H1 (cell line): Measurements from ENCODE around the gene ARHGAP25. TPM values are rescaled to one million over a fixed set of nuclear protein-coding genes. Genes with fewer than 3 reads are reported as not detected.

Experiments
- CTCF ChIA-PET: fragments of 300-600 bp; sonication (Branson Sonifier 250); formaldehyde crosslinking; loops from one replicate; lab custom pipeline; 2021; ENCODE audit not compliant: partially characterized antibody; lab: Charles Lee
- POLR2A ChIA-PET: fragments of 300-600 bp; sonication (Branson Sonifier 250); formaldehyde crosslinking; loops from one replicate; lab custom pipeline; 2021; ENCODE audit warnings: inconsistent platforms; ENCODE audit not compliant: partially characterized antibody; lab: Charles Lee
- DNase-seq, 2 experiments: peaks; one replicate each; pipeline versions ENCODE4 v3.0.0 to v3.0.0-alpha.2; 2010 to 2022; ENCODE audit warnings: low spot score in 2 of 2, low read depth in 1 of 2, mixed read lengths in 1 of 2
- FAIRE-seq: peaks from 2 replicates; lab custom pipeline; 2011; peaks lifted over from hg19 to GRCh38; lab: Jason Lieb, UNC
- H2AFZ ChIP-seq: 2 replicates; pipeline ENCODE4 v1.8.1; 2012; ENCODE audit warnings: low read length, inconsistent platforms
- H2AK5ac ChIP-seq: 2 replicates; pipeline ENCODE4 v1.6.1; 2013; ENCODE audit warnings: low read depth, low read length
- H2BK120ac ChIP-seq: replicated peaks from 2 replicates; pipeline ENCODE3; 2013; ENCODE audit warnings: low read depth, low read length, inconsistent platforms
- H2BK12ac ChIP-seq: 2 replicates; pipeline ENCODE4 v1.6.1; 2013; ENCODE audit warnings: low read depth, low read length
- H2BK15ac ChIP-seq: 2 replicates; pipeline ENCODE4 v1.6.1; 2013; ENCODE audit warnings: low read length
- H2BK20ac ChIP-seq: 2 replicates; pipeline ENCODE4 v1.6.1; 2013; ENCODE audit warnings: low read length
- H2BK5ac ChIP-seq: 2 replicates; pipeline ENCODE4 v1.6.1; 2013; ENCODE audit warnings: low read depth, low read length
- H3K14ac ChIP-seq: 2 replicates; pipeline ENCODE4 v1.6.1; 2013; ENCODE audit warnings: inconsistent platforms; ENCODE audit not compliant: insufficient read length
- H3K18ac ChIP-seq: 2 replicates; pipeline ENCODE4 v1.6.1; 2013; ENCODE audit warnings: low read length; ENCODE audit errors: extremely low read depth
- H3K23ac ChIP-seq: 2 replicates; pipeline ENCODE4 v1.6.1; 2013; ENCODE audit warnings: inconsistent platforms; ENCODE audit not compliant: insufficient read length
- H3K23me2 ChIP-seq: 2 replicates; pipeline ENCODE4 v1.6.1; 2013; ENCODE audit warnings: low read depth, low read length
- H3K27ac ChIP-seq: 2 replicates; pipeline ENCODE4 v1.6.1; 2011; ENCODE audit warnings: low read depth, low read length, inconsistent platforms
- H3K27me3 ChIP-seq, 4 experiments: replicated peaks in 1 of 4; 1 replicate in 1 of 4; 2 replicates in 3 of 4; pipeline versions ENCODE4 v1.6.1 to v1.8.1; 2011 to 2013; ENCODE audit warnings: low read length in 3 of 4, mild to moderate bottlenecking in 3 of 4, inconsistent platforms in 2 of 4, mixed read lengths in 2 of 4, moderate library complexity in 1 of 4; ENCODE audit not compliant: control insufficient read depth in 3 of 4, insufficient read depth in 3 of 4; ENCODE audit errors: extremely low read depth in 1 of 4
- H3K36me3 ChIP-seq, 4 experiments: 2 replicates each; pipeline versions ENCODE4 v1.6.1 to v1.8.1; 2011 to 2013; ENCODE audit warnings: mild to moderate bottlenecking in 4 of 4, low read length in 3 of 4, moderate library complexity in 2 of 4, control low read depth in 1 of 4, inconsistent platforms in 1 of 4; ENCODE audit not compliant: insufficient read depth in 4 of 4, control insufficient read depth in 2 of 4
- H3K4ac ChIP-seq: replicated peaks from 2 replicates; pipeline ENCODE3; 2013; ENCODE audit warnings: low read length, low read depth, mixed read lengths, inconsistent platforms; ENCODE audit not compliant: insufficient read length
- H3K4me1 ChIP-seq, 4 experiments: replicated peaks in 1 of 4; 1 replicate in 1 of 4; 2 replicates in 3 of 4; pipeline versions ENCODE4 v1.6.1 to v1.8.1; 2011 to 2013; ENCODE audit warnings: low read length in 3 of 4, inconsistent platforms in 2 of 4, mixed read lengths in 1 of 4; ENCODE audit not compliant: insufficient read depth in 4 of 4, control insufficient read depth in 3 of 4
- H3K4me2 ChIP-seq, 2 experiments: 2 replicates each; pipeline versions ENCODE4 v1.6.1 to v1.8.1; 2011 to 2013; ENCODE audit warnings: low read depth in 2 of 2, low read length in 2 of 2, control low read depth in 1 of 2, inconsistent platforms in 1 of 2, mild to moderate bottlenecking in 1 of 2; ENCODE audit not compliant: insufficient read depth in 1 of 2
- H3K4me3 ChIP-seq, 4 experiments: fragments of 200-600, 300-600 bp in 1 of 4; sonication (generic), shearing (Covaris generic), sonication (Bioruptor Twin) in 1 of 4; 2 replicates each; pipeline versions ENCODE4 v1.5.1 to v1.8.1; 2011 to 2016; ENCODE audit warnings: low read length in 4 of 4, low read depth in 3 of 4, control low read depth in 2 of 4, inconsistent platforms in 2 of 4, mild to moderate bottlenecking in 2 of 4, mixed read lengths in 1 of 4, moderate library complexity in 1 of 4; ENCODE audit not compliant: insufficient read depth in 2 of 4; ENCODE audit errors: extremely low read depth in 1 of 4
- H3K56ac ChIP-seq: replicated peaks from 2 replicates; pipeline ENCODE3; 2013; ENCODE audit warnings: low read depth, mild to moderate bottlenecking, mixed read lengths, low read length, inconsistent platforms; ENCODE audit not compliant: insufficient read length
- H3K79me1 ChIP-seq: 2 replicates; pipeline ENCODE4 v1.6.1; 2013; ENCODE audit warnings: low read depth, low read length, control low read depth
- H3K79me2 ChIP-seq, 2 experiments: 2 replicates each; pipeline versions ENCODE4 v1.6.1 to v1.8.1; 2012 to 2013; ENCODE audit warnings: low read length in 2 of 2, mild to moderate bottlenecking in 2 of 2, inconsistent platforms in 1 of 2; ENCODE audit not compliant: insufficient read depth in 2 of 2, control insufficient read depth in 1 of 2
- H3K9ac ChIP-seq, 4 experiments: replicated peaks in 1 of 4; 1 replicate in 1 of 4; 2 replicates in 3 of 4; pipeline versions ENCODE4 v1.6.1 to v1.8.1; 2011 to 2013; ENCODE audit warnings: low read depth in 3 of 4, low read length in 3 of 4, control low read depth in 2 of 4, mild to moderate bottlenecking in 2 of 4, moderate library complexity in 2 of 4, inconsistent platforms in 1 of 4; ENCODE audit errors: extremely low read depth in 1 of 4
- H3K9me3 ChIP-seq, 2 experiments: 2 replicates each; pipeline versions ENCODE4 v1.6.1 to v1.8.1; 2012 to 2013; ENCODE audit warnings: mild to moderate bottlenecking in 2 of 2, moderate library complexity in 2 of 2, control low read depth in 1 of 2, inconsistent platforms in 1 of 2, low read depth in 1 of 2, low read length in 1 of 2, mixed read lengths in 1 of 2; ENCODE audit not compliant: insufficient read depth in 2 of 2
- H4K20me1 ChIP-seq, 2 experiments: replicated peaks in 1 of 2; 2 replicates each; pipeline versions ENCODE3 to v1.8.1; 2011 to 2013; ENCODE audit warnings: inconsistent platforms in 2 of 2, low read length in 2 of 2, mild to moderate bottlenecking in 1 of 2; ENCODE audit not compliant: insufficient read depth in 2 of 2, control insufficient read depth in 1 of 2
- H4K5ac ChIP-seq: 2 replicates; pipeline ENCODE4 v1.6.1; 2013; ENCODE audit warnings: low read length, low read depth, mixed read lengths, inconsistent platforms; ENCODE audit not compliant: insufficient read length
- H4K8ac ChIP-seq: 2 replicates; pipeline ENCODE4 v1.8.0; 2013; ENCODE audit warnings: mild to moderate bottlenecking, moderate library complexity, low read length, inconsistent platforms; ENCODE audit not compliant: insufficient read depth; ENCODE audit errors: extremely low read depth
- H4K91ac ChIP-seq: replicated peaks from 2 replicates; pipeline ENCODE3; 2013; ENCODE audit warnings: low read length, mixed read lengths, inconsistent platforms; ENCODE audit not compliant: insufficient read length
- NRF1 ChIP-seq: IDR thresholded peaks from 2 replicates; pipeline ENCODE4 v1.6.1; 2011; ENCODE audit warnings: mild to moderate bottlenecking, low read depth, low read length, improper control_type of control experiment
- POLR2A ChIP-seq, 2 experiments: IDR thresholded peaks; 1 replicate in 1 of 2; 2 replicates in 1 of 2; pipeline ENCODE4 v1.6.1; 2011; ENCODE audit warnings: low read depth in 2 of 2, low read length in 2 of 2, mild to moderate bottlenecking in 2 of 2; ENCODE audit errors: control extremely low read depth in 1 of 2
- RXRA ChIP-seq: IDR thresholded peaks from 2 replicates; pipeline ENCODE4 v1.6.1; 2011; ENCODE audit warnings: low read depth, mild to moderate bottlenecking, low read length, moderate library complexity; ENCODE audit not compliant: insufficient read depth
- WGBS, 2 experiments: shearing (Covaris generic) in 1 of 2; methylation state at CpG; one replicate each; pipeline versions ENCODE4 v1.1.6 to v1.1.7; 2013 to 2015; ENCODE audit warnings: low lambda C conversion rate in 2 of 2, mixed read lengths in 2 of 2, inconsistent platforms in 1 of 2, low coverage in 1 of 2, missing lambda C conversion rate in 1 of 2; ENCODE audit not compliant: insufficient replicate concordance in 2 of 2, insufficient coverage in 1 of 2, insufficient read length in 1 of 2; ENCODE audit errors: extremely low coverage in 1 of 2, missing lambda C conversion rate in 1 of 2; 5-methylcytosine and 5-hydroxymethylcytosine counted together
- polyA plus RNA-seq, 7 experiments: library from polyadenylated mRNA; depleted of rRNA in 3 of 7; stranded (reverse) in 5 of 7; unstranded in 2 of 7; fragments of >200 nt in 5 of 7; fragments of 200-250 nt in 2 of 7; gene quantifications; 1 replicate in 5 of 7; 2 replicates in 1 of 7; 4 replicates in 1 of 7; pipeline versions ENCODE4 v1.2.1 to v1.2.3, GENCODE V29; 2011 to 2013; ENCODE audit warnings: missing spikeins in 2 of 7, mixed read lengths in 2 of 7
- total RNA-seq: library from RNA; stranded (reverse); fragmentation: NEBNext Ultra II Directional; extraction: Animal tissue kit (Norgen Biotek cat#: 25700); gene quantifications from 2 replicates; pipeline ENCODE4 v1.2.1, GENCODE V29; 2021

Gene ARHGAP25
- total and polyA plus RNA-seq, 2 of the 8 experiments (the other 6 are each of a cell fraction or from before 2014, with no cell fraction given): 1.00 to 1.2 TPM

DNA sequence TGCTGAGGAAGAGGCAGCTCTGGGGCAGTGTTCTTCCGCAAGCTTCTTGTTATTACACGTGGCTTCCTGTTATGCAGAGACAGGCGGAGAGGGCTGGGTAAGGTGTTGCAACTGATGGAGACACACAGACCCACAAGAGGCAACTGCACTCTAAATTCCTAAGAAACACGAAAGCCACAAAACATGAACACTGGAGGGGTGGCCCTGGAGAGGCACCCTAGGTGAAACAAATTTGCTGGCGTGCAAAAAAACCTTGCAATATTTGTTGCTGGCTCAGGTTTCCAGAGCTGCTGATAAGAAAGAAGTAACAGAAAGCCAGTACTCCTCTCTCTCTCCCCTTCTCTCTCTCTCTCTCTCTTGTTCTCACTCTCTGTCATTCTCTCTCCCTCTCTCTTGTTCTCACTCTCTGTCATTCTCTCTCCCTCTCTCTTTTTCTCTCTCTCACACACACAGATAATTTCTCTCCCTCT lies 31.8 kb downstream of the ARHGAP25 start:
- TF ChIP-seq POLR2A (IDR thresholded peaks at IDR 0.05; ENCODE audit: control extremely low read depth in 1 of 2, low read depth in 2 of 2, low read length in 2 of 2): no peak
- TF ChIP-seq NRF1: no peak
- TF ChIP-seq RXRA: no peak
- H3K27me3 ChIP-seq: no peaks in the 10 kb centered on the region
- H4K8ac ChIP-seq: no peak overlapping the region
- ChIA-PET CTCF (interaction anchor here (0.8 to 3.4 kb wide), 13 partner anchors 10 to 158 kb away, joined by 3 to 22 read pairs (median 4); partner anchors contain the start of gene ARHGAP25), POLR2A (no interaction called here)
- H4K20me1 ChIP-seq: no peaks in the 10 kb centered on the region
- no peak overlapping the region for H2BK120ac ChIP-seq
- DNase-seq (no peak), FAIRE-seq (no peak)
- H3K23me2 ChIP-seq: no peaks in the 10 kb centered on the region
- no peak overlapping the region for H2BK20ac ChIP-seq
- H3K4me3 ChIP-seq: no peak overlapping the region
- WGBS, 2 experiments: 77% methylated on average over 5 of the region's 5 CpGs; no CpG with 5 or more reads in 1 of the 2 experiments
- H3K23ac ChIP-seq: no peak overlapping the region
- H3K4ac ChIP-seq: no peak overlapping the region
- H3K9me3 ChIP-seq: no peaks in the 10 kb centered on the region
- no peak overlapping the region for H3K9ac ChIP-seq
- no peak overlapping the region for H4K5ac ChIP-seq
- no peak overlapping the region for H3K56ac ChIP-seq
- no peak overlapping the region for H2BK12ac ChIP-seq
- no peaks in the 10 kb centered on the region for H3K79me2 ChIP-seq
- peaks cover 1 to 9% (median 6%) of the 10 kb centered on the region in 4 experiments; a peak in 4 of 7 replicates for H3K4me1 ChIP-seq
- H3K4me2 ChIP-seq: no peak overlapping the region
- H2BK5ac ChIP-seq: no peak overlapping the region
- H4K91ac ChIP-seq: no peak overlapping the region
- no peaks in the 10 kb centered on the region for H3K36me3 ChIP-seq
- no peak overlapping the region for H2AK5ac ChIP-seq
- H3K18ac ChIP-seq: 0 out of 2 replicates have a peak overlapping the region, but pooled peaks have one; percentile 43
- H2BK15ac ChIP-seq: no peak overlapping the region
- H2AFZ ChIP-seq: 0 out of 2 replicates have a peak overlapping the region, but pooled peaks have one; percentile 59
- H3K14ac ChIP-seq: no peak overlapping the region
- no peak overlapping the region for H3K27ac ChIP-seq
- no peaks in the 10 kb centered on the region for H3K79me1 ChIP-seq
